HL-60 (cell line): Measurements from ENCODE around the gene GSDMA.

Source experiments
- DNase-seq, 2 experiments: peaks; one replicate each; pipeline ENCODE4 v3.0.0-alpha.2; 2010 to 2020; ENCODE audit warnings: low read depth in 1 of 2, low spot score in 1 of 2
- H3K27ac ChIP-seq: fragments of 250-450 bp; sonication (Bioruptor Pico); replicated peaks from 2 replicates; pipeline ENCODE4 v1.5.1; 2020; ENCODE audit warnings: mild to moderate bottlenecking, moderate library complexity
- H3K27me3 ChIP-seq: fragments of 250-450 bp; sonication (Bioruptor Pico); 2 replicates; pipeline ENCODE4 v1.5.1; 2021; ENCODE audit warnings: mild to moderate bottlenecking, moderate library complexity; ENCODE audit not compliant: insufficient read depth, poor library complexity, severe bottlenecking
- H3K4me3 ChIP-seq: replicated peaks from 2 replicates; pipeline ENCODE4 v1.5.1; 2011; ENCODE audit warnings: mild to moderate bottlenecking, control low read depth, low read length; ENCODE audit not compliant: insufficient read depth
- CTCF ChIP-seq: IDR thresholded peaks from one replicate; pipeline ENCODE4 v1.5.1; 2011; ENCODE audit warnings: low read length, control low read depth, inconsistent platforms; ENCODE audit not compliant: insufficient read depth
- GABPA ChIP-seq: IDR thresholded peaks from 2 replicates; pipeline ENCODE4 v1.6.1; 2012; ENCODE audit warnings: low read depth
- POLR2AphosphoS5 ChIP-seq: IDR thresholded peaks from 2 replicates; pipeline ENCODE4 v1.6.1; 2012; ENCODE audit warnings: low read depth
- REST ChIP-seq: IDR thresholded peaks from 2 replicates; pipeline ENCODE4 v1.6.1; 2012; ENCODE audit warnings: low read depth; ENCODE audit not compliant: insufficient replicate concordance
- SPI1 ChIP-seq: IDR thresholded peaks from 2 replicates; pipeline ENCODE4 v1.6.1; 2012; ENCODE audit warnings: low read depth, mild to moderate bottlenecking, borderline replicate concordance

The GSDMA gene

GRCh38 chr17:40020146-40020545 lies 57.3 kb downstream of the GSDMA start:
- H3K27ac ChIP-seq, result no peak overlapping the region
- DNase-seq, result no peak
- no peak overlapping the region for H3K4me3 ChIP-seq
- TF ChIP-seq REST, result no peak
- no peak for TF ChIP-seq POLR2AphosphoS5
- TF ChIP-seq SPI1, result no peak
- TF ChIP-seq GABPA, result no peak
- TF ChIP-seq CTCF, result no peak
- H3K27me3 ChIP-seq, result no peaks in the 10 kb centered on the region

GRCh38 chr17:40021451-40021971 lies 58.7 kb downstream of the GSDMA start:
- no peak for DNase-seq
- no peak for TF ChIP-seq GABPA
- TF ChIP-seq REST, result no peak
- no peak for TF ChIP-seq POLR2AphosphoS5
- TF ChIP-seq CTCF, result no peak
- TF ChIP-seq SPI1, result no peak
- H3K27me3 ChIP-seq, result no peaks in the 10 kb centered on the region
- no peak overlapping the region for H3K27ac ChIP-seq
- no peak overlapping the region for H3K4me3 ChIP-seq

- H3K27me3 ChIP-seq, result no peaks in the 10 kb centered on the region
- no peak for DNase-seq
- TF ChIP-seq POLR2AphosphoS5, result no peak
- no peak overlapping the region for H3K4me3 ChIP-seq
- no peak overlapping the region for H3K27ac ChIP-seq
These were observed 59.7 kb downstream of the GSDMA start for GRCh38 chr17:40022497-40022896.

GRCh38 chr17:40022961-40023541 lies 60.2 kb downstream of the GSDMA start:
- Histone ChIP-seq H3K4me3 (no peak overlapping the region), H3K27me3 (no peaks in the 10 kb centered on the region), H3K27ac (no peak overlapping the region)
- TF ChIP-seq REST (no peak), CTCF (no peak), POLR2AphosphoS5 (no peak), SPI1 (no peak), GABPA (no peak)
- no peak for DNase-seq
